Activated CD8-positive, alpha-beta T cell treated with anti-CD3 and anti-CD28 coated beads for 36 hours (primary cell): ENCODE results near the gene CCDC127. TPM values are rescaled to one million over a fixed set of nuclear protein-coding genes. Genes with fewer than 3 reads are reported as not detected.

ENCODE experiments used
- ATAC-seq: fragments of 200-7000 bp; cut with Tn5 transposase; one replicate; pipeline ENCODE4 v1.10.0; 2021; ENCODE audit warnings: mild to moderate bottlenecking, moderate library complexity
- CTCF ChIA-PET: fragments of 350-600 bp; sonication (Branson Sonifier 250); formaldehyde crosslinking; loops from one replicate; lab custom pipeline; 2021; ENCODE audit warnings: antibody characterized with exemption; lab: Charles Lee
- POLR2A ChIA-PET: fragments of 350-600 bp; sonication (Branson Sonifier 250); formaldehyde crosslinking; loops from one replicate; lab custom pipeline; 2021; ENCODE audit warnings: antibody characterized with exemption; lab: Charles Lee
- DNase-seq: peaks from one replicate; pipeline ENCODE4 v3.0.0-alpha.2; 2020
- H3K27ac Mint-ChIP-seq: one replicate; pipeline ENCODE4 v1.8.0; 2021; ENCODE audit warnings: mild to moderate bottlenecking, mixed read lengths
- H3K27me3 Mint-ChIP-seq: one replicate; pipeline ENCODE4 v1.8.0; 2021; ENCODE audit warnings: mixed read lengths
- H3K36me3 Mint-ChIP-seq: one replicate; pipeline ENCODE4 v1.8.0; 2021; ENCODE audit warnings: low read depth, mixed read lengths
- H3K4me1 Mint-ChIP-seq: one replicate; pipeline ENCODE4 v1.8.0; 2021; ENCODE audit warnings: low read depth, mixed read lengths
- H3K4me3 Mint-ChIP-seq: one replicate; pipeline ENCODE4 v1.8.0; 2021; ENCODE audit warnings: mild to moderate bottlenecking, moderate library complexity, mixed read lengths
- H3K9me3 Mint-ChIP-seq: one replicate; pipeline ENCODE4 v1.8.0; 2021; ENCODE audit warnings: mixed read lengths
- CTCF ChIP-seq: fragments of 200-600 bp; IDR thresholded peaks from one replicate; pipeline ENCODE4 v1.8.0; 2022; ENCODE audit warnings: antibody characterized with exemption, mild to moderate bottlenecking
- intact Hi-C: fragments of 100-400 bp; cut with micrococcal nuclease; formaldehyde crosslinking; loops from one replicate; pipeline ENCODE4 v1.10.0; 2022
- total RNA-seq, 2 experiments: library from RNA; stranded (reverse); gene quantifications; one replicate each; pipeline ENCODE4 v1.2.3, GENCODE V29; 2021

Gene CCDC127
- total RNA-seq, 2 experiments from 2014 or later: 4.2 to 4.3 TPM

GRCh38 chr5:173392-174290 lies 44.3 kb downstream of the CCDC127 start:
- H3K9me3 Mint-ChIP-seq: no peaks in the 10 kb centered on the region
- no peak overlapping the region for H3K27ac Mint-ChIP-seq
- intact Hi-C loops: no loop called here
- ATAC-seq (no peak), DNase-seq (no peak)
- no peak overlapping the region for H3K4me3 Mint-ChIP-seq
- H3K36me3 Mint-ChIP-seq: no peaks in the 10 kb centered on the region
- no peak for TF ChIP-seq CTCF
- ChIA-PET POLR2A (no interaction called here), CTCF (no interaction called here)
- no peaks in the 10 kb centered on the region for H3K4me1 Mint-ChIP-seq
- no peaks in the 10 kb centered on the region for H3K27me3 Mint-ChIP-seq

DNA sequence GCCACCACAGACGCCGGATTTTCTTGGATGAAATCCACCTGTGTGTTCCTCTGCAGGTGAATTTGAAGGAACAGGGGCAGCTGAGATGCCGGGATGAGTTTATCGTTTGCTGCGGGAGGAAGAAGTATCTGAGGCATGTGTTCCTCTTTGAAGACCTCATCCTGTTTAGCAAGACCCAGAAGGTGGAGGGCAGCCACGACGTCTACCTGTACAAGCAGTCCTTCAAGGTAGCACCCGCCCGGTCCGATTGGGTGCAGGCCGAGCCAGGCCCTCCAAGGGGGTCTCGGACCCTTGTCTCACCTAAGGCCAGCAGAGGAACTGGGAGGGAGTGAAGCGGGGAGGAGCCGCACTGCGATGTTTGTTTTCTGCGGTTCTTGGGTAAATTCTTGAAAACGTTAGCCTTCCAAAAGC lies 45.1 kb downstream of the CCDC127 start:
- no peaks in the 10 kb centered on the region for H3K27me3 Mint-ChIP-seq
- TF ChIP-seq CTCF: no peak
- H3K36me3 Mint-ChIP-seq: no peaks in the 10 kb centered on the region
- no peaks in the 10 kb centered on the region for H3K9me3 Mint-ChIP-seq
- intact Hi-C loops: no loop called here
- CTCF ChIA-PET: no interaction called here
- POLR2A ChIA-PET: no interaction called here
- ATAC-seq: no peak
- H3K4me1 Mint-ChIP-seq: no peaks in the 10 kb centered on the region
- H3K27ac Mint-ChIP-seq: no peak overlapping the region
- no peak for DNase-seq
- H3K4me3 Mint-ChIP-seq: no peak overlapping the region

- Mint-ChIP-seq H3K27me3 (no peaks in the 10 kb centered on the region), H3K4me1 (no peaks in the 10 kb centered on the region), H3K4me3 (no peak overlapping the region), H3K9me3 (no peaks in the 10 kb centered on the region), H3K27ac (no peak overlapping the region), H3K36me3 (no peaks in the 10 kb centered on the region)
- TF ChIP-seq CTCF: no peak
- ChIA-PET CTCF (no interaction called here), POLR2A (no interaction called here)
- DNase-seq (no peak), ATAC-seq (no peak)
- intact Hi-C loops: no loop called here
These were observed 45.5 kb downstream of the CCDC127 start for GRCh38 chr5:172421-172820.

GRCh38 chr5:171801-172331 lies 46.1 kb downstream of the CCDC127 start:
- intact Hi-C loops: no loop called here
- no peak overlapping the region for H3K4me3 Mint-ChIP-seq
- ChIA-PET CTCF (no interaction called here), POLR2A (no interaction called here)
- no peak overlapping the region for H3K27ac Mint-ChIP-seq
- DNase-seq (no peak), ATAC-seq (no peak)
- H3K9me3 Mint-ChIP-seq: no peaks in the 10 kb centered on the region
- TF ChIP-seq CTCF: no peak
- H3K27me3 Mint-ChIP-seq: no peaks in the 10 kb centered on the region
- no peaks in the 10 kb centered on the region for H3K4me1 Mint-ChIP-seq
- H3K36me3 Mint-ChIP-seq: no peaks in the 10 kb centered on the region

GRCh38 chr5:170971-171800 lies 46.8 kb downstream of the CCDC127 start:
- no peak for TF ChIP-seq CTCF
- intact Hi-C loops: no loop called here
- Mint-ChIP-seq H3K36me3 (no peaks in the 10 kb centered on the region), H3K27me3 (no peaks in the 10 kb centered on the region), H3K4me1 (no peaks in the 10 kb centered on the region), H3K9me3 (no peaks in the 10 kb centered on the region), H3K4me3 (no peak overlapping the region), H3K27ac (no peak overlapping the region)
- ChIA-PET CTCF (no interaction called here), POLR2A (no interaction called here)
- DNase-seq (no peak), ATAC-seq (no peak)
